ENCODE data around the gene EMC1. TPM values are rescaled to one million over a fixed set of nuclear protein-coding genes. Genes with fewer than 3 reads are reported as not detected.

Gene EMC1
- total and polyA plus RNA-seq, 2 donors (not counting 3 experiments of a cell fraction or from before 2014, with no cell fraction given), result 77.5 to 164 TPM

DNA sequence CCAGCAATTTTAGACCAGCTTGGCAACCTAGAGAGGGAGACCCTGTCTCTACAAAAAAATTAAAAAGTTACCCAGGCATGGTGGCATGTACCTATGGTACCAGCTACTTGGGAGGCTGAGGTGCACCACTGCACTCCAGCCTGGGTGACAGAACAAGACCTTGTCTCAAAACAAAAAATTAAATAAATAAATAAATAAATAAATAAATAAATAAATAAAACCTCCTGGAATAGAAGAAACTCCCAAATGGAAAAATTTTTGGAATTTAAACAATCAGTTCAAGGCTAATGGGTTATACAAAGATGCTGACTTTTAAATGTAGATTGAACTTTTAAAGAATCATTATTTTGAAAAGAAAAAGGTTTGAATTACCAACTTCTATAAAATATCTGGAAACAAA lies 63.5 kb downstream of the EMC1 start:
- dilution Hi-C loops (cut with MboI; ENCODE audit: extremely low pct_ligation_motif_present, low sequenced_read_pairs), result loop anchor here (10.0 kb wide), 1 partner anchor 73 kb away; no protein-coding TSS in a partner anchor
- Histone ChIP-seq H3K4me3 (replicated peaks in 1 of 3; ENCODE audit: insufficient read depth in 1 of 3, low read depth in 1 of 3, low read length in 3 of 3) (no peak overlapping the region), H3K27ac (ENCODE audit: insufficient read depth, low read depth, low read length) (no peak overlapping the region), H3K36me3 (ENCODE audit: control insufficient read depth in 2 of 2, extremely low read depth in 1 of 2, insufficient read depth in 2 of 2, low read length in 2 of 2) (peaks cover 25 to 35% of the 10 kb centered on the region in 2 experiments), H3K4me2 (ENCODE audit: insufficient read depth, low read length) (no peak overlapping the region), H3K4me1 (ENCODE audit: control insufficient read depth, extremely low read depth, insufficient read depth, low read length) (peaks cover 6% of the 10 kb centered on the region), H3K9me3 (replicated peaks; ENCODE audit: control insufficient read depth, insufficient read depth, low read length) (no peaks in the 10 kb centered on the region), H3K9me1 (replicated peaks; ENCODE audit: control insufficient read depth, extremely low read depth, insufficient read depth, low read length) (no peaks in the 10 kb centered on the region), H3K9ac (replicated peaks; ENCODE audit: extremely low read depth, insufficient read depth, low read length) (no peak overlapping the region), H3K27me3 (ENCODE audit: control insufficient read depth in 2 of 2, insufficient read depth in 2 of 2, low read length in 2 of 2) (no peaks in the 10 kb centered on the region), H3K79me2 (ENCODE audit: control insufficient read depth, insufficient read depth, low read length) (peaks cover 8% of the 10 kb centered on the region), H4K20me1 (replicated peaks; ENCODE audit: control insufficient read depth, extremely low read depth, insufficient read depth, low read length) (no peaks in the 10 kb centered on the region), H2AFZ (ENCODE audit: low read depth, low read length) (no peak overlapping the region)
- FAIRE-seq, result no peak
- BruUV-seq (replicated peaks), result no TSS peak
- intact Hi-C loops (cut with micrococcal nuclease), result no loop called here
- POLR2A ChIA-PET, result no interaction called here
- TF ChIP-seq POLR2A (IDR thresholded peaks at IDR 0.05; ENCODE audit: low read depth, low read length), result no peak
- no peak for TF ChIP-seq EZH2 (IDR thresholded peaks at IDR 0.05; ENCODE audit: borderline replicate concordance, low read depth, low read length, severe bottlenecking)
- DNase-seq (ENCODE audit: low read depth, low spot score), result no peak
- CTCF ChIA-PET, result no interaction called here

DNA sequence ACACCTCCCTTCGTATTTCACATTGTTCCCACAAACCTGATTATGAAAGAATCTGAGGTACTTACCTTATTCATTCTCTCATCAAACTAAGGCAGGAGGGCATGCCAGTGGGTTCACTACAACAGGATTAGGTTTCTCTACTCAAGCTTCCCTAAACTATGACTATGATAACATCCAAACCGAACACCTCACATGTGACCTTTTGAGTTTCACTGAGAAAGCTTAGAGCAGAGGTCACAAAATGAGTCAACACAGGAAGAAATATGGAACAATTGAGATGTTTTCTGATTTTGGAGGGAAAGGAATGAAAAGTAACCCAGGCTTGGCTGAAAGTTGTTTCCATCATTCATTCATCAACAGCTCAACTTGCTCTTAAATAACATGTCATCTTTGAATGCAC lies 65.3 kb downstream of the EMC1 start:
- FAIRE-seq (peak; percentile 21), DNase-seq (ENCODE audit: low read depth, low spot score) (no peak)
- Histone ChIP-seq H3K27me3 (ENCODE audit: control insufficient read depth in 2 of 2, insufficient read depth in 2 of 2, low read length in 2 of 2) (no peaks in the 10 kb centered on the region), H3K27ac (ENCODE audit: insufficient read depth, low read depth, low read length) (no peak overlapping the region), H3K9me3 (replicated peaks; ENCODE audit: control insufficient read depth, insufficient read depth, low read length) (no peaks in the 10 kb centered on the region), H3K4me3 (replicated peaks in 1 of 3; ENCODE audit: insufficient read depth in 1 of 3, low read depth in 1 of 3, low read length in 3 of 3) (no peak overlapping the region), H3K36me3 (ENCODE audit: control insufficient read depth in 2 of 2, extremely low read depth in 1 of 2, insufficient read depth in 2 of 2, low read length in 2 of 2) (peaks cover 21 to 33% of the 10 kb centered on the region in 2 experiments), H2AFZ (ENCODE audit: low read depth, low read length) (no peak overlapping the region), H4K20me1 (replicated peaks; ENCODE audit: control insufficient read depth, extremely low read depth, insufficient read depth, low read length) (no peaks in the 10 kb centered on the region), H3K9me1 (replicated peaks; ENCODE audit: control insufficient read depth, extremely low read depth, insufficient read depth, low read length) (no peaks in the 10 kb centered on the region), H3K9ac (replicated peaks; ENCODE audit: extremely low read depth, insufficient read depth, low read length) (no peak overlapping the region), H3K4me2 (ENCODE audit: insufficient read depth, low read length) (no peak overlapping the region), H3K79me2 (ENCODE audit: control insufficient read depth, insufficient read depth, low read length) (peaks cover 8% of the 10 kb centered on the region), H3K4me1 (ENCODE audit: control insufficient read depth, extremely low read depth, insufficient read depth, low read length) (peaks cover 6% of the 10 kb centered on the region)
- intact Hi-C loops (cut with micrococcal nuclease) (loop anchor here (1.0 kb wide), 1 partner anchor 55 kb away; no protein-coding TSS in a partner anchor), dilution Hi-C loops (cut with MboI; ENCODE audit: extremely low pct_ligation_motif_present, low sequenced_read_pairs) (loop anchor here (10.0 kb wide), 1 partner anchor 71 kb away; no protein-coding TSS in a partner anchor)
- ChIA-PET POLR2A (no interaction called here), CTCF (interaction anchor here (1.1 kb wide), 1 partner anchor 466 kb away, joined by 4 read pairs; no protein-coding TSS in a partner anchor)
- TF ChIP-seq GATA2 (IDR thresholded peaks at IDR 0.05; ENCODE audit: insufficient read depth, insufficient read length, low read depth, low read length) (peak; percentile 6), FOS (IDR thresholded peaks at IDR 0.05; ENCODE audit: borderline replicate concordance, insufficient read depth, low read length) (peak; percentile 20), MYC (IDR thresholded peaks at IDR 0.05; ENCODE audit: low read depth, low read length) (no peak)
- no TSS peak for BruUV-seq (replicated peaks)

All from endothelial cell of umbilical vein (primary cell).